Inflammatory macrophage treated with lipopolysaccharide for 1 hour (primary cell): ENCODE results near the gene NXN.
A peak's percentile ranks its signal among the peaks of the same experiment; 100 is the strongest.
"Not testable (repeated sequence)": the region's sequence is repeated elsewhere in the genome, so short reads cannot be mapped to it uniquely, and the experiment has no call there.

ENCODE experiments used
- DNase-seq, 2 donors: peaks; one replicate each; pipeline ENCODE4 v3.0.0-alpha.2; 2020 to 2022

NXN gene

GRCh38 chr17:752620-753219, 226.9 kb downstream of the NXN start:
- DNase-seq = no peak

GRCh38 chr17:752002-752619, 227.5 kb downstream of the NXN start, which contains the start of gene GEMIN4:
TSS of gene GEMIN4 (minus strand) at chr17:752264. CDS start at chr17:752142, 122 bp downstream.
- peak; percentile 74 to 96 for DNase-seq

- DNase-seq = peak; percentile 44 to 51
Observed at GRCh38 chr17:751269-752001, 228.1 kb downstream of the NXN start.

DNA sequence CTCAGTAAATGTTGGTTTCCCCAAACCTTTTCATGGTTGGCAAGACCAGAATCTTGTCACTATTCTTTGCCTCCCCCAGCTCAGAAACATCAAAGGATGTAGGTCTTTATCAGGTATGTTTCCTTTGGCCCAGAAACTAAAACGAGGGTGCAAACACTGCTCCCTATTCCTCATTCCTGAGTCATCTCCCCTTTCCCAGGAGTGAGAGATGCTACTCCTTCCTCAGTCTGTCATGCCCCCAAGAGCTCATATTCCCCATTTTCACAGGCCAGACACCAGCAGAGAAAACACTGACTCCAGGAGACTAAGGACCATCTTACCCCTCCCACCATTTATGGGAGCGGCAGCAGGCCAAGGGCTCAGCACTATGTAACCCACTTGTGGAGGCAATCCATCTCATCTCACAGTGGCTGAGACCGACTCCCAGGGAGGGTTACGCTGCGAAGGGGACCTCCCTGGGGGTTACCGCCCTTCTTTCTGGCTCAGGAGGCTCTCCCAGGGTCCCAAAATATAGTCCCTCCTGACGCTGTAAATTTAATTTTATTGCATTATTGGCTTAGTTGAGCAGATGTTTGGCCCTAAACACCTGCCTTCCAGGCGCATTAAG, 229.0 kb downstream of the NXN start:
- no peak for DNase-seq

GRCh38 chr17:749359-749758, 230.2 kb downstream of the NXN start:
- not testable (repeated sequence) for DNase-seq
